NT2/D1 (cell line): ENCODE data around the gene RFX8.

ENCODE experiments used
- YY1 ChIP-seq: IDR thresholded peaks from 2 replicates; pipeline ENCODE4 v1.6.1; 2011; ENCODE audit not compliant: insufficient read length, insufficient read depth
- ZNF274 ChIP-seq: IDR thresholded peaks from 2 replicates; pipeline ENCODE4 v1.6.1; 2011; ENCODE audit warnings: mild to moderate bottlenecking, low read depth, low read length

DNA sequence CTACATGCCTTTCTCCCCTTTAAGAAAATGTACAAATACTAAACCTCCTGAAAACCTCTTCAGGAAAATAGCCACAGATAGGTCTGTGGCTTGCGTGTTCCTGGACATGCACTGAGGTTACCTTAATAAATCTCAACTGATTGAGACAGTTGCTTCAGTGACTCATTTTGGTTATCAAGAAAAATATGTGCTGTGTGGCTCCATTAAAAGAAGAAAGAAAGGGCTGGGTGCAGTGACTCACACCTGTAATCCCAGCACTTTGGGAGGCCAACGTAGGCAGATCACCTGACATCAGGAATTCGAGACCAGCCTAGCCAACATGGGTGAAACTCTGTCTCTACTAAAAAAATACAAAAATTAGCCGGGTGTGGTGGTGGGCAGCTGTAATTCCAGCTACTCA lies 114.7 kb downstream of the RFX8 start:
- no peak for TF ChIP-seq YY1
- no peak for TF ChIP-seq ZNF274
